ENCODE measurements around the gene SF3B2.

The SF3B2 gene

DNA sequence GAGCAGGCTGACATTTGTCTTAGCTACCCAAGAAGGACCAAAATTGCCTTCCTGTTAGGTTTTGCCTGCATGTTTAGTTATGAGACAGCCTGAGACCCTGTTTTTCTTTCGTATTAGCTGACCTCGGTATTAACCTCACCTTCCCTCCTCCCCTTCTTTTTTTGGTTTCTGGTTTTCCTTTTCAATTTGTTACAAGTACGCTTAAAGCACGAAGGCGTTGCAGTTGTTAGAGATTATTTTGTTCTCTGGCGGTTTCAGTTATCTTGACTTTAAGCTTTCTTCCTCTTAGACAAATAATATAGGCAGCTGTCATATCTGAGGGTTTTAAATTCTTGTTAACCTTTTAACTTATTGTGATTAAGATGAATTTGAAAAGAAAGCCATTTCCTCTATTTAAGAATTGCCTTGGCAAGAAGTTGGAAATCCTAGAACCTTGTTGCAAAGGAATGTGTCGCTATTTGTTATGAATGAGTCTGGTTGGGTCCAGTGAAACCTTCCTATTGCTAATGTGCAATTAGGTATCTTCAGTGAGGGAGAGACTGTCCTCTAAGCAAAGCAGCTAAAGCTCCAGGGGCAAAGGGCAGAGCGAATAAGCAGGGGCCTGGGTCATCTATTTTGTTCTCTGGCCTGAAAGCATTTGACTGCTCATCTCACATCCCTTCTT is 63.6 kb downstream of the SF3B2 start:
- TF ChIP-seq, protein P1, sequence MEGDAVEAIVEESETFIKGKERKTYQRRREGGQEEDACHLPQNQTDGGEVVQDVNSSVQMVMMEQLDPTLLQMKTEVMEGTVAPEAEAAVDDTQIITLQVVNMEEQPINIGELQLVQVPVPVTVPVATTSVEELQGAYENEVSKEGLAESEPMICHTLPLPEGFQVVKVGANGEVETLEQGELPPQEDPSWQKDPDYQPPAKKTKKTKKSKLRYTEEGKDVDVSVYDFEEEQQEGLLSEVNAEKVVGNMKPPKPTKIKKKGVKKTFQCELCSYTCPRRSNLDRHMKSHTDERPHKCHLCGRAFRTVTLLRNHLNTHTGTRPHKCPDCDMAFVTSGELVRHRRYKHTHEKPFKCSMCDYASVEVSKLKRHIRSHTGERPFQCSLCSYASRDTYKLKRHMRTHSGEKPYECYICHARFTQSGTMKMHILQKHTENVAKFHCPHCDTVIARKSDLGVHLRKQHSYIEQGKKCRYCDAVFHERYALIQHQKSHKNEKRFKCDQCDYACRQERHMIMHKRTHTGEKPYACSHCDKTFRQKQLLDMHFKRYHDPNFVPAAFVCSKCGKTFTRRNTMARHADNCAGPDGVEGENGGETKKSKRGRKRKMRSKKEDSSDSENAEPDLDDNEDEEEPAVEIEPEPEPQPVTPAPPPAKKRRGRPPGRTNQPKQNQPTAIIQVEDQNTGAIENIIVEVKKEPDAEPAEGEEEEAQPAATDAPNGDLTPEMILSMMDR (IDR thresholded peaks at IDR 0.05; ENCODE audit: control extremely low read depth, extremely low read depth, low read depth, missing control alignments) = no peak
- CTCF ChIA-PET = interaction anchor here (0.6 to 9.3 kb wide), 11 partner anchors 8 to 107 kb away, joined by 3 to 64 read pairs (median 4); partner anchors contain the start of genes PACS1 and SF3B2
- DNase-seq (ENCODE audit: extremely low spot score) = peak; percentile 69
- POLR2A ChIA-PET = interaction anchor here (0.6 kb wide), 1 partner anchor 1005 kb away, joined by 3 read pairs; no protein-coding TSS in a partner anchor

DNA sequence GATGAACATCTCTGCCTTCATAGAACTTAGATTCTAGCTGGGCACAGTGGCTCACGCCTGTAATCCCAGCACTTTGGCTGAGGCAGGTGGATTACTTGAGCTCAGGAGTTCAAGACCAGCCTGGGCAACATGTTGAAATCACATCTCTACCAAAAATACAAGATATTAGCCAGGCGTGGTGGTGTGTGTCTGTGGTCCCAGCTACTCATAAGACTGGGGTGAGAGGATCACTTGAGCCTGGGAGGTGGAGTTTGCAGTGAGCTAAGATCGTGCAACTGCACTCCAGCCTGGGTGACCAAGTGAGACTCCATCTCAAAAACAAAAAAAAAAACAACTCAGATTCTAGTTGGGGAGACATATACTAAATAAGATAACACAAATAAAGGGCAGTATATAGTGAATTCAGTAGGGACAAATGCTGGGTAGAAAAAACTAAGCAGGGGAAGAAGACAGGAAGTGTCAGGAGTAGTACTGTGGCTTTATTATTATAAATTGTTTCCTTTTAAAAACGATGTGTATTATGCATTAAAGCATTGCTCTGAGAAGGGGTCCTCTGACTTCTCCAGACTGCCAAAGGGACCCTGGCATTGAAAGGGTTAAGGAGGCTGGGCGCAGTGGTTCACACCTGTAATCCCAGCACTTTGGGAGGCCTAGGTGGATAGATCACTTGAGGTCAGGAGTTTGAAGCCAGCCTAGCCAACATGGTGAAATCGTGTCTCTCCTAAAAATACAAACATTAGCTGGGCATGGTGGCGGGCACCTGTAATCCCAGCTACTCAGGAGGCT is 64.6 kb downstream of the SF3B2 start:
- TF ChIP-seq, protein P1 (IDR thresholded peaks at IDR 0.05; ENCODE audit: control extremely low read depth, extremely low read depth, low read depth, missing control alignments) = no peak
- ChIA-PET CTCF (interaction anchor here (1.0 to 9.3 kb wide), 11 partner anchors 8 to 106 kb away, joined by 3 to 64 read pairs (median 5); partner anchors contain the start of genes PACS1 and SF3B2), POLR2A (interaction anchor here (0.5 to 0.6 kb wide), 2 partner anchors 62 to 121 kb away, joined by 3 to 6 read pairs; no protein-coding TSS in a partner anchor)
- DNase-seq (ENCODE audit: extremely low spot score) = no peak

DNA sequence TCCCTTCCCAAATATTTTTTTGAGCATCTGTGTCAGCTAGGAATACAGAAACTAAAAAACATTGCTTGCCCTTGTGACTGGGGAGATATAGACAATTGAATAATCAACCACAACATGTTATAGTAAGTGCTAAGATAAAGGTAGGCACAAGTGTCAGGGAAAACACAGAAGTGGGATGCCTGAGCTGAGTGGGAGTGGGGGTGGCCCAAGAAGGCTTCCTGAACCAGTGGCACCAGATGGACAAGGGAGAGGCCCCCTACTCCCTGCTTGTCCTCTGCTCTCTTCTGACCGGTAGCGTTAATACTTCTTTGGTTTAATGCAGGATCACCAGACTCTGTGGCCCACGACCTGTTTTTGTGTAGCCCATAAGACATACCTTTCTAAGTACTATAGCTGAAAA is 66.7 kb downstream of the SF3B2 start:
- ChIA-PET POLR2A (interaction anchor here (0.6 kb wide), 1 partner anchor 29 kb away, joined by 4 read pairs; no protein-coding TSS in a partner anchor), CTCF (interaction anchor here (0.9 to 9.3 kb wide), 7 partner anchors 8 to 51 kb away, joined by 3 to 64 read pairs (median 4); no protein-coding TSS in a partner anchor)
- no peak for DNase-seq (ENCODE audit: extremely low spot score)
- TF ChIP-seq, protein P1 (IDR thresholded peaks at IDR 0.05; ENCODE audit: control extremely low read depth, extremely low read depth, low read depth, missing control alignments) = no peak
